Fibroblast of skin of left biceps (primary cell): ENCODE measurements around the gene SRP9.
"Not testable (repeated sequence)": the region's sequence is repeated elsewhere in the genome, so short reads cannot be mapped to it uniquely, and the experiment has no call there.

Source experiments
- DNase-seq, 2 experiments: peaks; one replicate each; pipeline ENCODE4 v3.0.0-alpha.2; 2013; ENCODE audit warnings: low read depth in 2 of 2

The SRP9 gene

DNA sequence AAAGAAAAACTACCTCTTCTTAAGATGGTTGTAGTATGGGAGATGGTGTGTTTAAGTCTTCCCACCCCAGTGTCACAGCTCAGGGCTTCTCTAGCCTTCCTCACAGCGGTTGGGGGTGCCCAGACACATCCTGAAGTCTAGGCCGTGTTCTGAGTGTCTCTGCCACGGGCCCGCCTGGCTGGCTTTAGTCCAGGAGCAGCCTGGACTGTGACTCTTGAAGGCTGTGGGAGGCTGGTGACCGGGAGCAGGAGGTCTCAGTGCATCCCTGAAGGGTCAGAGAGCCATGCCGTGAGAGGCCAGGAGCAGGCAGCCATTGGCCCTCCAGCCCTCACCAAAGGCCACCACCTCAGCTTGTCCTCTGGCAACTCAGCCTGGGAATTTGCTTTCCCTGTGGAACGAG is 36.8 kb downstream of the SRP9 start:
- no peak for DNase-seq

DNA sequence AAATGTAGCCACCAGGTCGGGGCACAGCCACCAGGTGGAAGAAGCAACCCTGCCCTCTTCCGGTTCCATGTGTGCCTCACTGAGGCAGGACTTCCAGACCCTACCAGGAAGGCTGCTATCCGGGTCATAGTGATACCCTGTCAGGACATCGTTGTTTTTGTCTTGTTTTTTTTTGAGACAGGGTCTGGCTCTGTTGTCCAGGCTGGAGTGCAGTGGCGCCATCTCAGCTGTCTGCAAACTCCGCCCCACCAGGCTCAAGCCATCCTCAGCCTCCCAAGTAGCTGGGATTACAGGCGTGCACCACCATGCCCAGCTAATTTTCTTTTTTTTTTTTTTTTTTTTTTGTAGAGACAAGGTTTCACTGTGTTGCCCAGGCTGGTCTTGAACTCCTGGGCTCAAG is 37.5 kb downstream of the SRP9 start:
- DNase-seq = not testable (repeated sequence)

DNA sequence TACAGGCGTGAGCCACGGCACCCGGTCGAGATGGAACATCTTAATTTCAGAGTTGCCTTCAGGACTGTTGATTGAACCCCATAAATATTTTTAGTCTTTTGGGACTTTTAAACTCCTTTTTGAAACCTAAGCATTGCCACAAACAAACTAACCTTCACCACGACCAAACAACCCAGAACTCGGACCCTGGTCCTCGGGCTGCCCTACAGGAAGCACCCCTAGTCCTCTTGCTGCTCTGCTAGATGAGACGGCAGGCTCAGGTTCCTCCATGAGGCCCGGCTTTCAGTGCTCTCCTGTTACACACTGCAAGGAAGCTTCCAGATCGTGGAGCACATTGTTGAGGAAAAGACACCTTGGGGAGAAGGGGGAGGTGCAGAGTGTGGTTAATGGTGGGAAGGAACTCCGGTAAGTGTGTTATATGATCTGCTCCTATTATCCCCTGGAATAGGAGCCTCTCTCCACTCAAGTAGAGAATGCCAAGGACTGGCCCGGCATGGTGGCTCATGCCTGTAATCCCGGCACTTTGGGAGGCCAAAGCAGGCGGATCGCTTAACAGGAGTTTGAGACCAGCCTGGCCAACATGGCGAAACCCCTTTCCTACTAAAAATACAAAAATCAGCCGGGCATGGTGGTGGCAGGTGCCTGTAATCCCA is 38.0 kb downstream of the SRP9 start:
- DNase-seq = no peak

DNA sequence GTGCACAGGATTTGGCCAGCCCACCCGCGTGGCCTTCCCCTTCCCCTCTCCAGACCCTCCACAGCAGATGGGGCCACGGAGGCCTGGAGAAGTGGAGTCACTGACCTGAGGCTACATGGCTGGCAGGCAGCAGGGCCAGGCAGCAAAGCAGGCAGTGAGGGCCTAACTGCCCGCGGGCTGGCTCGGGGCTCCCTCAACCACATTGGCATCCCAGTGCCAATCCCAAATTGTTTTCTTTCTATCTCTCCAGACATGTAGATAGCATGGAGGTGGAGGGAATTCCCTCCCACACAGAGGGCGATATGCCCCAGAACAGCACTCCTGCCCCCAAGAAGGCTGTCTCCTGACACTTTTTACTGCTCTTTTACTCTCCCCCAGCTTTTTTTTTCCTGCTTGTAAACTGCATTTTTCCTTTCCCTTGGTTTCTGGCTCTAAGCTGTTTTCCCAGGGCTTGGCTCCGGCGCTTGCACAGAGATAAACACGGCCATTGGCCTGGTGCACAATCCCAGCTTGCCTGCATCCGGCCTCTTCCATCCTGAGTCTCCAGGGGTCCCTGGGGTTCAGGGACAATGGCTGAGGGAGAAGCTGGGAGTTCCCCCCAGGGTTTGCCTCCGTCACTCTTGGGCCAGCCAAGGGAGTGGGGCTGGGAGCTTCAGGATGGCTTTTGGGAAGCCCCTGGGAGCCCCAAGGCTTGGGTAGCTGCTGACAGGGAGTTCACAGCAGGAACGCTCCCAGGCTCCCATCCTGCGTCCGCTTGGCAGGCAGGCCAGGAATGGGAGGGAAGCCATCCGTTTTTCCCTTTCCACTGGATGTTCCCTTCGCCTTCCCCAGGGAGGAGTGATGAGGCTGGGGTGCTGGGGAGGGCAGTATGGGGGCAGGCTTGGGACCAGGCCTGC is 39.3 kb downstream of the SRP9 start:
- DNase-seq = no peak

DNA sequence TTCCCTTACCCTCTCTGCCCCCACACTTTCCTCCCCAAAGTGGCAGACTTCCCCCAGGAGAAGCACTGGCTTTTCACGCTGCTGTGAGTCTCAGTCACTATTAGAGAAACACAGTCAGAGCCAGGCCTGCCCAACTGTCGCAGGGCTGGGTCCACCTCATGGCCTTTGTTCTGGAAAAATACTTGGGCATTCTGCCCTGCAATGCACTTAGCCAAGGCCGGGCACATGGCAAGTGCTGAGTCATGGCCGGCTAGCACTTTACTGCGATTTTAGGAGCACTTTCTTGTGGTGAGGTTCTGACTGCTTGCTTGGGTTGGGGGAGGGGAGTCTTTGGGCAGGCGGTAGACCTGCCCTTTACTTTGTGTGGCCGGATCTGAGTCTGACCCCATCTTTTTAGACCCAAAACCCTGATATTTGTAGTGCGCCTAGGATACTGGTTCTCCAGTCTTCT is 40.0 kb downstream of the SRP9 start:
- DNase-seq = peak in 1 of 2 experiments; percentile 26

DNA sequence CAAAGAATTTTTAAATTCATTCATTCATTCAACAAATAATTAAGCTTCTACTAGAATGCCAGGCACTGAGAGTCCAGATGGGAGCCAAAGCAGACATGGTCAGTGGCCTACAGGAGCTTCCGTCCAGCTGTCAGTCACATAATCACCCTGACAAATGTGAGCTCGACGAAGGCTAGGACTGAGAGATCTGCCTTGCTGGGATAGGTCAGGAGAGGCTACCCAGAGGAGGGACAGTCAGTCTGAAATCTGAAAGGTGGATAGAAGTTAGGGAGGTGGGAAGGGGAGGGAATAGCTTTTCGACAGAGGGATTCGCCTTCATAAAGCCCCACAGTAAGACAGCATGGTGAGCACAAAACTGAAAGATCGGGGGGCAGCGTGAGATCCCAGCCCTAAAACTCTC is 40.6 kb downstream of the SRP9 start:
- no peak for DNase-seq

DNA sequence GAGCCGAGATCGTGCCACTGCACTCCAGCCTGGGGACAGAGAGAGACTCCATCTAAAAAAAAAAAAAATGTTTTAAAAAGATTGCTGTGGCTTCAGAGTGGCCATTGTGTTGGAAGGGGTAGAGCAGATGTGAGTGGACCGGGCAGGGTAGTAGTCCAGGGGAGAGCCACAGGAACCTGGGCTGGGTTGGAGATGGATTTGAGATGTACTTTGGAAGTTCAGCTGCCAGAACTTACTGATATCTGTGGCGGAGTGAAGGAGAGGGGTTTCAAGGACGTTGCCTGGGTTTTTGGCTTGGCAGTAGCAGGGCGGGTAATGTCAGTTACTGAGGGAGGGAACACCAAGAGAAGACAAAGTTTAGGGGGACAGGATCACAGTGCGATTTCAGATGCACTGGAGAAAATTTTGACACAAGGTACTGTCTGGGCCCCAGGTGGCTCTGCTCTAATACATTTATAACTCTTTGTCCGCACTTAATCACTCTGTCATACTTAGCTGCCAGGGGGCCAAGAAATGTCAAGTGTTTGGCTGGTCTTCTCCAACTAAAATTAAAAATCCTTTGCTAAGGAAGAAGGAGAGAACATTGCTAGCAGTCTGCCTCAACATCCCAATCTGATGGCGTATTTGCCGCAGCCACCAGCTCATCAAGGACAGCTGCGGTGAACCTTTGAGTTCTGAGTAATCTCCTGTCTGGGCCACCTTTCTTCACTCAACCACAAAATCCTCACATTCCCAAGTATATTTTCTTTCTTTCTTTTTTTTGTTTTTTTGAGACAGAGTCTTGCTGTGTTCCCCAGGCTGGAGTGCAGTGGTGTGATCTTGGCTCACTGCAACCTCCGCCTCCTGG is 41.9 kb downstream of the SRP9 start:
- DNase-seq = no peak

DNA sequence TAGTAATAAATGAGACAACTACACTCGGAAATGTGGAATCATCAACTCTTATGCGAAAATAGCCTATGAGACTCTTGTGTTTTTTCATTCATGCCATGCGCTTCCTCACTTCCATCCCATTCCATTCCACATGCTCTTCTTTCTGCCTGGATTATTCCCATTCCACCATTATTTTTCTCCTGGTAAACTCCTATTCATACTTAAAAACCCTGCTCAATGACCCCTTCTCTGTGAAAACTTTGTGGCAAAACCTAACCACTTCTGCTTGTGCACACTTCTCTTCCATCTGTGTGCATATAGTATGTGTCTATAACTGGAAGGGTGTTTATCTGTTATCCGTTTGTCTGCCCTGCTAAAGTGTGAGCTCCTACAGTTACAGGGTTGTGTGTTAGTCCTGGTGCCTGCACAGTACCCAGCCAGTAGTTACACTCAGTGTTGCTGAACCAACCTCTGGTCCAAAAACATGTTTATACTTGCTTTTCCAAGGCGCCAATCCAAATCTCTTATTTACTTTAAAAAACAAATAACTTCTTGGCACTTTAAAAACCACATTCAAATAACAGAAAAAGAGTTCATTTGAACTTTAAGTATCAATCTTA is 43.0 kb downstream of the SRP9 start:
- DNase-seq = no peak

DNA sequence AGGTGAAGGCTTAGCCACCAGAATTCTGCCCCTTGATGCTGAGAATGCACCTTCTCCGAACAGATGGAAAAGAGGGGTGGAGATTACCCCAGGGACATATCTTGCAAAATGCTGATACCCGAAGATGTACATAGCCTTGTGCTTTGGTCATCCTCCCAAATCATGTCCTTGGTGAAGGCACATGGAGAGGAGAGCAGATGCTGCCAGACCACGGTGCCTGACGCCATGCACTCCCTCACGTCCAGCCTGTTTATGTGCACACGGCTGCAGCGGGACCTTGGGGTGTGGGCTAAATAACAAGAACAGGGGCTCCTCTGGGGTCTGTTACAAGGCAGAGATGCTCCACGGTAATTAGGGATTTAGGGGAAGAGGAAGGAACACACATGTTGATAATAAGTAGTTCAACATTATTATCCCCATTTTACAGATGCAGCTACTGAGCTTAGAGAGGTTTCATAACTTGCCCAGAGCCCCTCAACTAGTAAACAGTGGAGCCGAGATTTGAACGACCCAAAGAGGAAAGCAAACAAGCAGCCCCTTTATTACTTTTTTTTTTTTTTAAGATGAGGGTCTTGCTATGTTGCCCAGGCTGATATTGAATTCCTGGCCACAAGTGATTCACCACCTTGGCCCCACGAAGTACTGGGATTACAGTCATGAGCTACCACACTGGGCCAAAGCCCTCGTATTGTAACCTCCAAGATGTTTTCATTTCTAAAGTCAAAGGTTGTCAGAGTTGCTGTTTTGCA is 45.2 kb downstream of the SRP9 start:
- DNase-seq = no peak

DNA sequence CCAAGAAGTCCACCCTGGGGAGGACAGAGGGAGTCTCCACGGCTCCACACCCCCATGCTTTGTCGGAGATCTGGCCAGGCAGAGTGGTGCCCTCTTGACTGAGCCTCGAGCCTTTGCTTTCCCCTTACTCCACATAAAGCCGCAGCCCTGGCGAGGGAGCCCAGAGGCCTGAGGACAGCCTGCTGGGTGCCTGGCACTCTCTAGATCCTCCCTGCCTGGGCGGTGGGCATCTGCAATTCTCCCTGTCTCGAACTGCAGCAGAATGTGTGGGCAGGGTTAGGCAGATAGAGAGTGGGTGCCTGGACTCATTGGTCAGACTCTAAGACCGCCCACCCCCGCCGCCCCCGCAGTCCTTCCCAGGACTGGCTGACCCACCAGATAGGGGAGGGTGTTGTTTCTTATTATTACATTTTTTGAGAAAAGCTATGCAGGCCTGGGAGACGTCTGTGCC is 46.2 kb downstream of the SRP9 start:
- DNase-seq = no peak

DNA sequence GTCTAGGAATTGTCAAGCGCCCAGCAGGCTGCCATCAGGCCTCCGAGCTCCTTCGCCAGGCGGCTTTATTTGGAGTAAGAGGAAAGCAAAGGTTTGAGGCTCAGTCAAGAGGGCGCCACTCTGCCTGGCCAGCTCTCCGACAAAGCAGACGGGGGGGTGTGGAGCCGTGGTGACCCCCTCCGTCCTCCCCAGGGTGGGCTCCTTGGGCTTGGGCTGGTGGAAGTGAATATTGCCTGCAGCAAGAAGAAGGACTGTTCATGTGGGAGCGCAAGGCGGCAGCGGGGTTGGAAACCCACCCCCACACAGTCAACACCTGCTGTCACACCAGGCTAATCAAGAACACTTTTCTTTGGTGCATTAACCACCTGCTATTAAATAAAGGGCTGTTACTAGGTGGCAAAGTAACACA is 46.9 kb downstream of the SRP9 start:
- no peak for DNase-seq

DNA sequence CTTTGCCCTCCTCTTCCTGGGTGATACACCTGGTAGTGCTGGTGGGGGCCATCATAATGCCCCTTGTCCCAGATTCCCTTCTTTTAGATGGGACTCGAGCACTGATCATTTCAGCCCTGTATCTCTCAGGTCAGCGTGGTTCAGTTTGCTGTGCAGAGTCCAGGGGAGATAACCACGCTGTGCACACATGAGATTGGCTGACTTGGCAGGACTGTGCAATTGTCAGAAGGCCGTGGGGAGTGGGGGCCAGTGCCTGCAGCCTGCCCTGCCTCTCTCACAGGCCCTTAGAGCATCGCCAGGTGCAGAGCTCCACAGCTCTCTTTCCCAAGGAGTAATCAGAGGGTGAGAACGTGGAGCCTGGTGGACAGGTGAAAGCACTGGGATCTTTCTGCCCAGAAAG is 47.5 kb downstream of the SRP9 start:
- DNase-seq = no peak

DNA sequence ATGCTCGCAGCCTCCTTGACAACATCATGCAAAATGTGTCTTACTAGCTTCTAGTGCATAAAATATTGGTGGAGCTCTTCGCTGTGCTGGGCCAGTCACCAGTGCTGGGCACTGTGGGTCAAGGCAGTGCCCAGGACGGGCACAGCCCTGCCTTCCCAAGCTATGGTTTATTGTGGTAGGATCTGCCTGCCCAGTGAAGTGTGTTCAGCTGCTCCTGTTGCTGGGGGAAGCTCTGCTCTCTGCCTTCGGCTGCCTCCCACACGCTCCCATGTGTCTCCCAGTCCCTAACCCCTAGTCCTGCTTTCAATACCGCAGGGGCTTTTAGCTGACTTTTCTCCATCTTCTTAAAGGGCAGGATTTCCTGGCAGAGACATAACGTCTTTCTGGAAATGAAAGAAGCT is 48.0 kb downstream of the SRP9 start:
- no peak for DNase-seq

DNA sequence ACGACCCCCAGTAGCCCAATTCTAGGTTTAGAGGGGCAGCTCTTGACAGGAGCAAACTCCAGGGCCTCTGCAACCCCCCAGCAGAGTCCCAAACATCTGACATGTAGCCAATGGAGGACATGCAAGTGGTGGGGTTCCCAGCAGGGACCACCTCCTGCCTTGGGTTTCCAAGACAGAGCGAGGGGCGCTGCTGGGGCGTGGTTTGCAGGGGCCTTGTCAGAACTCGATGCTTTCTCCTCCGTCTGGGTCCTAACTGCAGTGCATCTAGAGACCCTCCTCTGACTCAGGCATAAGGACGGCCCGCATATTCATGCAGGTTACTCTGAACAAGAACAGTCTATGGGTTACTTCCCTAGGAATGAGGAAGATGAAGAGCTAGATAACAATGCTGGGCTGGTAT is 49.5 kb downstream of the SRP9 start:
- no peak for DNase-seq

DNA sequence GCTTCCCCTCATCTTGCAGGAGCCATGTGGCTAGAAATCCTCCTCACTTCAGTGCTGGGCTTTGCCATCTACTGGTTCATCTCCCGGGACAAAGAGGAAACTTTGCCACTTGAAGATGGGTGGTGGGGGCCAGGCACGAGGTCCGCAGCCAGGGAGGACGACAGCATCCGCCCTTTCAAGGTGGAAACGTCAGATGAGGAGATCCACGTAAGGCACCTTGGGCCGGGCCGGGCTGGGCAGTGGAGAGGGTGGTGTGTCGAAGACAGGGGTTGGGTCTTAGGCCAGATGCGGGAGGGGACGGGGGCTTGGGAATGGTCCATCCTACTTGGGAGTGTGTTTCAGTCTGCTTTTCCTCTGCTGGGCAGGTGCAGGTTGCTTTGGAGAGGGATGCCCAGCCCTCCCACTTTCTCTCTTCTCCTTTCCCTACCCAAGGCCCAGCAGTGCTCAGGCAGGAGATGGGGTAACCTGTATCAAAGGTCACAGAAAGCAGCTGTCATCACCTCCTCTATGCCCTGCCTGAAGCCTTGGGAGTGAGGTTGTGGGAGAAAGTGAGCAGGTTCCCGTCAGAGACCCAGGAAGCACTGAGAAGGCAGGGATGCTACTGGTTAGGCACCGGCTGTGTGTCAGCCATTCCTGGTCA is 51.2 kb downstream of the SRP9 start:
- no peak for DNase-seq

DNA sequence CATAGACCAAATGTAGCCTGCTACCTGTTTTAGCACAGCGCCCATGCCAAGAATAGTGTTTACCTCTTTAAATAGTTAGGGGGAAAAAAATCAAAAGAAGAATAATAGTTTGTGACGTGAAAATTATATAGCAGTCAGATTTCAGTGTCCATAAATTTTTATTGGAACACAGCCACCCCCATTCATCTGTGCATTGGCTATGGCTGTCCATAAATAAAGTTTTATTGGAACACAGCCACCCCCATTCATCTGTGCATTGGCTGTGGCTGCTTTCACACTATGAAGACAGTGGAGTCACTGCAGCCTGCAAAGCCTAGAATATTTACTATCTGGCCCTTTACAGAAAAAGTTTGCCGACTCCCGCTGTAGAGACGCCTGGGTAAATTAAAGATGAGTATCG is 53.2 kb downstream of the SRP9 start:
- DNase-seq = no peak

DNA sequence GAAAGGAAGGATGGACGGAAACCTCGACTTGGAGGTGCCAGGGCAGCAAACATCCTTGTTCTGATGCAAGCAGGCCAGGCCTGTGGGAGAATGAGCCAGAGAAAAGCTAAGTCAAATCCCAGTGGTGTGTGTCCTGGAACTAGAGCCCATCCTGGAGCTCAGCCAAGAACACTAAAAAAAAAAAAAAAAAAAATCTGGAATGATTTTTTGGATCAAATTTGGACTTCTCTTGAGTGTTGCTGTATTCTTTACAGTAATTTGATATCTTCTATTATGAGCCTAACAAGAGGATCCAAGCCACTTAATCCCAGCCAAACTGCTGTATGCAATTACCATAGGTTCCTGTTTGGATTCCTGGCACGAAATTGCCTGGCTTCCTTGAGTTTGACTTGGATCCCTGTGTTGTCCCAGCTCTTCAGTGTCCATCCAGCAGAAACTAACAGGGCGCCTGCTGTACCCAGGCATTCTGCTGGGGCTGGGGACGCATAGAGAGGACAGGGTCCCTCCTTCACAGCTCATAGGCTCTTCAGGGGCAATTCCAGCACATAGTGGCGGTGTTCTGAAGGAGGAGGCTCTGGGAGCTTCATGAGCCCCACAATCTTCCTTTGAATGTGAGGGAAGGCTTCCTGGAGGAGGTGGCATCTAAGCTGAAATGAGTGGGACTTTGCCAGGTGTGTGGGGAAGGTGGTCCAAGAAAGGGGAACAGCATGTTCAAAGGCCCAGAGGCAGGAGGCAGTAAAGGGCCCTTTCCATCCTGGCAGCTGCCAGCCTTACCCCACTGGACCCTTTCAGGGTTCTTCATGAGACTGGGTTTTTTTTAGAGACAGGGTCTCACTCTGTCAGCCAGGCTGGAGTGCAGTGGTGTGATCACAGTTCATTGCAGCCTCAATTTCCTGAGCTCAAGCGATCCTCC is 57.0 kb downstream of the SRP9 start:
- peak; percentile 82 for DNase-seq

DNA sequence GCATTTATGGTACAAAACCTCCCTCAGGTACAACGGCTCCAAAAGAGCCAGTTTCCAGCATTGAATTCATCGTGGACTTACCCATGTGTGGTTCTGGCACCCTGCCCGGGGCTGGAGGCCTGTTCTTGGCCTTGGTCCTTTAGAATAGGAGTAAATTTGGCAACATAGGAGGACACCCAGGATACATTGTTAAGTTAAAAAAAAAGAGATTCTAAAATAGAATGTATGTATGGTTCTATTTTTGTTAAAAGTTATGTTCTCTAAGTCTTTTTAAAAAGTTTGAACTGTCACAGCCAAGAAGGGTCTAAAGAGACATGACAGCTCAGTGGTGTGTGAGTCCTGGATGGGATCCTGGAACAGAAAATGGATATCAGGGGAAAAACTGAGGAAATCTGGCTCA is 58.2 kb downstream of the SRP9 start:
- DNase-seq = peak in 1 of 2 experiments; percentile 12

DNA sequence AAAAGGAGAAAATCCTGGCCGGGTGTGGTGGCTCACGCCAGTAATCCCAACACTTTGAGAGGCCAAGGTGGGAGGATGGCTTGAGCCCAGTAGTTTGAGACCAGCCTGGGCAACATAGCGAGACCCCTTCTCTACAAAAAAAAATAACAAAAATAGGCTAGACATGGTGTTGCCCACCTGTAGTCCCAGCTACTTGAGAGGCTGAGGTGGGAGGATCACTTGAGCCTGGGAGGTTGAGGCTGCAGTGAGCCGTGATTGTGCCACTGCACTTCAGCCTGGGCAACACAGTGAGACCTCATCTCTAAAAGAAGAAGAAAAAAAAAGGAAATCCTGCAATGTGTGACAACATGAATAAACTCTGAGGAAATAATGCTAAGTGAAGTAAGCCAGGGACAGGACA is 58.7 kb downstream of the SRP9 start:
- not testable (repeated sequence) for DNase-seq

DNA sequence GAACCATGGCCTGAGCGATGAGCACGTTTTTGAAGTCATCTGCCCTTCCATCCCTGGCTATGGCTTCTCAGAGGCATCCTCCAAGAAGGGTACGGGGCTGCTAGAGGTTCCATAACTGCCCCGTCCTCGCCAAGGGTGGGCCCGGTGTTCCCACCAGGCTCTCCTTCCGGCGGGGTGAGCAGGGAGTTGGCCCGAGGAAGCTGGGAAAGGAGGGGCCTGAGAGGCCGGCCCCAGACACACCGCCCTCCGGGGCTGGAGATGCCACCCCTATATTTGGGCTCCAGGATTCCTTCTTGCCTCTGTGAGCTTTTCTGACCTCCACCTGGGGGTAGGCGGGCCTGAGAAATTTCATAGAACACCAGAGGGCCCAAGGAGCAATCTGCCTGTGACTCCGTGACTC is 61.2 kb downstream of the SRP9 start:
- no peak for DNase-seq
